GM12891 (cell line): ENCODE results near the gene OSBPL1A.

Experiments used
- PAX5 ChIP-seq: IDR thresholded peaks from 2 replicates; pipeline ENCODE4 v1.6.1; 2011; ENCODE audit warnings: low read length, moderate library complexity, mild to moderate bottlenecking; ENCODE audit not compliant: insufficient read depth, severe bottlenecking
- POLR2A ChIP-seq: IDR thresholded peaks from 2 replicates; pipeline ENCODE4 v1.6.1; 2011; ENCODE audit warnings: low read depth, low read length, control low read depth
- POLR2AphosphoS5 ChIP-seq: IDR thresholded peaks from 2 replicates; pipeline ENCODE4 v1.6.1; 2011; ENCODE audit warnings: low read depth, low read length, control low read depth
- POU2F2 ChIP-seq: IDR thresholded peaks from 2 replicates; pipeline ENCODE4 v1.6.1; 2011; ENCODE audit warnings: low read depth, mild to moderate bottlenecking, control low read depth, low read length, moderate library complexity
- SPI1 ChIP-seq: IDR thresholded peaks from 2 replicates; pipeline ENCODE4 v1.6.1; 2011; ENCODE audit warnings: low read depth, low read length, control low read depth
- TAF1 ChIP-seq: IDR thresholded peaks from 2 replicates; pipeline ENCODE4 v1.6.1; 2011; ENCODE audit warnings: low read depth, low read length, control low read depth

DNA sequence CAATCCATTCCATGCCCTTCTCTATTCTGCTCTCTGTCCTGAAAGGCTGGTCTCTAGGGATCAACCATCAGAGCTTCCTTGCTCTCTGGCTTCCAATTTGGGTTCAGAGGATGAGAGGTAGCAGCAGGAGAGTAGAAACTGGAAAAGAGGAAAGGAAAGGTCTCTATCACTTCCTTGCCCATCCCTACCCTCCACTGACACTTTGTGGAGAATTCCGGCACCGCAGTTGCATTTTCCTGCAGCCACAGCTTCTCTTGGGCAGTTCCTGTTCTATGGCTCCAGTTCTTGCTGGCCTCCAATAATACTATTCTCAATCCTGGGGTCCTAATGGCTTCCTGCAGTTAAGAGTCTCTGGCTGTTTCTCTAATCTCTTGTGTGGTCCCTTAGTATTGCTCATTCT is 15.5 kb upstream of the OSBPL1A start:
- TF ChIP-seq POLR2A (no peak), TAF1 (no peak), POLR2AphosphoS5 (no peak), SPI1 (no peak), PAX5 (no peak), POU2F2 (no peak)
